GM18909 (cell line): ENCODE measurements around the gene TM9SF4.
A peak's percentile ranks its signal among the peaks of the same experiment; 100 is the strongest.

Experiments
- ATAC-seq: cut with Tn5 transposase; IDR thresholded peaks from one replicate; pipeline ENCODE4 v1.9.1; 2021; ENCODE audit warnings: mild to moderate bottlenecking; ENCODE audit not compliant: unreplicated experiment, poor library complexity

TM9SF4 gene

GRCh38 chr20:32125506-32125905 lies 16.0 kb downstream of the TM9SF4 start:
- ATAC-seq, result no peak

- ATAC-seq, result no peak
Measured at GRCh38 chr20:32126919-32127318, 17.4 kb downstream of the TM9SF4 start.

- ATAC-seq, result no peak
Measured at GRCh38 chr20:32127347-32127746, 17.8 kb downstream of the TM9SF4 start.

GRCh38 chr20:32128167-32128566 lies 18.7 kb downstream of the TM9SF4 start:
- no peak for ATAC-seq

- ATAC-seq, result no peak
Measured at GRCh38 chr20:32129863-32130262, 20.3 kb downstream of the TM9SF4 start.

- ATAC-seq, result no peak
Measured at GRCh38 chr20:32130352-32130751, 20.8 kb downstream of the TM9SF4 start.

- ATAC-seq, result no peak
Measured at GRCh38 chr20:32130965-32131364, 21.5 kb downstream of the TM9SF4 start.

GRCh38 chr20:32132911-32133549 lies 23.5 kb downstream of the TM9SF4 start:
- peak; percentile 81 for ATAC-seq

- ATAC-seq, result no peak
Measured at GRCh38 chr20:32134026-32134425, 24.5 kb downstream of the TM9SF4 start.

GRCh38 chr20:32135983-32136515 lies 26.5 kb downstream of the TM9SF4 start:
- no peak for ATAC-seq

- ATAC-seq, result no peak
Measured at GRCh38 chr20:32138921-32139320, 29.4 kb downstream of the TM9SF4 start.

GRCh38 chr20:32139947-32140346 lies 30.4 kb downstream of the TM9SF4 start:
- no peak for ATAC-seq

- no peak for ATAC-seq
Measured at GRCh38 chr20:32140603-32141002, 31.1 kb downstream of the TM9SF4 start.

- ATAC-seq, result no peak
Measured at GRCh38 chr20:32141465-32141980, 32.0 kb downstream of the TM9SF4 start.

GRCh38 chr20:32142088-32142487 lies 32.6 kb downstream of the TM9SF4 start:
- no peak for ATAC-seq

GRCh38 chr20:32142991-32143390 lies 33.5 kb downstream of the TM9SF4 start:
- no peak for ATAC-seq

- ATAC-seq, result no peak
Measured at GRCh38 chr20:32144898-32145662, 35.6 kb downstream of the TM9SF4 start.

GRCh38 chr20:32149566-32150170 lies 40.2 kb downstream of the TM9SF4 start:
- no peak for ATAC-seq

- ATAC-seq, result no peak
Measured at GRCh38 chr20:32150291-32150848, 40.9 kb downstream of the TM9SF4 start.

- ATAC-seq, result no peak
Measured at GRCh38 chr20:32152421-32153155, 43.1 kb downstream of the TM9SF4 start.
